GM18861 (cell line): Measurements from ENCODE around the gene IFITM2.
"Not testable (repeated sequence)": the region's sequence is repeated elsewhere in the genome, so short reads cannot be mapped to it uniquely, and the experiment has no call there.

Source experiments
- ATAC-seq: cut with Tn5 transposase; IDR thresholded peaks from one replicate; pipeline ENCODE4 v1.9.1; 2021; ENCODE audit not compliant: unreplicated experiment

Gene IFITM2

GRCh38 chr11:324593-325517 is 17.2 kb downstream of the IFITM2 start:
- not testable (repeated sequence) for ATAC-seq

DNA sequence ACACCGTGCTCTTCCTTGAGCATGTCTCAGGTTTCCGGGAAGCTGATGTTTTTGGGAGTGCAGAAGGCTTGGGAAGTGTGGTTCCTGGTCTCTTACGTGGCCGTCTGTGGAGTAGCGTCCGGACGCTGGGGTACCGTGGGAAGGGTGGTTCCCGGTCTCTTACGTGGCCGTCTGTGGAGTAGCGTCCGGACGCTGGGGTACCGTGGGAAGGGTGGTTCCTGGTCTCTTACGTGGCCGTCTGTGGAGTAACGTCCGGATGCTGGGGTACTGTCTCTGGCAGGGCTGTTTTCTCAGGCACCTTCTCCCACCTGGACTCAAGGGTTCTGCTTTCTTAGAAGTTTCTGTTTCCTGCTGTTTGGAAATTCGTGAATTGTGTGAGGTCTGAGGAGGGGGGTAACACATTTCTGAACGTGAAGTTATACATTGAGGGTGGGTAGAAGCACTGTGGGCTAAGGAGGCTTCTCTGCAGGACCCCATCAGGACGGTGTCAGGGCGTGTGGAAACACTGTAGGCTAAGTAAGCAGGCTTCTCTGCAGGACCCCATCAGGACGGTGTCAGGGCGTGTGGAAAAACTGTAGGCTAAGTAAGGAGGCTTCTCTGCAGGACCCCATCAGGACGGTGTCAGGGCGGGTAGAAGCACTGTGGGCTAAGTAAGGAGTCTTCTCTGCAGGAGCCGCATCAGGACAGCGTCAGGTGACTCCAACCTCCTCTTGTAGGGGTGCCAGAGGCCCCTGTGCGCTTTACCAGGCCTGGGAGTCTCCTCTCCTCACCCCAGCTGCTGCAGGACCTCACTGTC is 18.4 kb downstream of the IFITM2 start:
- no peak for ATAC-seq

- no peak for ATAC-seq
Observed at GRCh38 chr11:326592-326841, 18.9 kb downstream of the IFITM2 start.

- ATAC-seq = peak; percentile 55
Observed at GRCh38 chr11:326842-327580, 19.4 kb downstream of the IFITM2 start.

DNA sequence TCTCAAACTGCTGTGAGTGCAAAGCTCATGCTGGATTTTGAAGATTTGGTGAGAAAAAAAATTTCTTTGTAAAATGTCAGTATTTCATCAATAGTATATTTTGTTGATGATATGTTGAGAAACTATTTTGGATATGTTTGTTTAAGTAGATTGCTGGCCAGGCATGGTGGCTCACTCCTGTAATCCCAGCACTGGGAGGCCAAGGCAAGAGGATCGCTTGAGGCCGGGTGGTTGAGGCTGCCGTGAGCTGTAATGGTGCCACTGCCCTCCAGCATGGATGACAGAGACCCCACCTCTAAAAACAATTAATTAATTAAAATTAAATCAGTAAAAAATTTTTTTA is 19.9 kb downstream of the IFITM2 start:
- ATAC-seq = no peak

GRCh38 chr11:328012-328411 is 20.4 kb downstream of the IFITM2 start:
- no peak for ATAC-seq

DNA sequence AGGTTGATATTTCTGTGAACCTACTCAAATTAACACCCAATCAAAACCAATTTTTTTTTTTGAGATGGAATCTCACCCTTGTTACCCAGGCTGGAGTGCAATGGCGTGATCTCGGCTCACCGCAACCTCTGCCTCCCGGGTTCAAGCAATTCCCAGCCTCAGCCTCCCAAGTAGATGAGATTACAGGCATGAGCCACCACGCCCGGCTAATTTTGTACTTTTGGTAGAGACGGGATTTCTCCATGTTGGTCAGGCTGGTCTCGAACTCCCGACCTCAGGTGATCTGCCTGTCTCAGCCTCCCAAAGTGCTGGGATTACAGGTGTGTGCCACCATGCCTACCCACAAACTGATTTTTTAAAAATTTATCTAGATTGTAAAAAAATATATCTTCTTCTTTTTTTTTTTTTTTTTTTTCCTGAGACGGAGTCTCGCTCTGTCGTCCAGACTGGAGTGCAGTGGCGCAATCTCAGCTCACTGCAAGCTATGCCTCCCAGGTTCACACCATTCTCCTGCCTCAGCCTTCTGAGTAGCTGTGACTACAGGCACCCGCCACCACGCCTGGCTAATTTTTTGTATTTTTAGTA is 21.0 kb downstream of the IFITM2 start:
- not testable (repeated sequence) for ATAC-seq

DNA sequence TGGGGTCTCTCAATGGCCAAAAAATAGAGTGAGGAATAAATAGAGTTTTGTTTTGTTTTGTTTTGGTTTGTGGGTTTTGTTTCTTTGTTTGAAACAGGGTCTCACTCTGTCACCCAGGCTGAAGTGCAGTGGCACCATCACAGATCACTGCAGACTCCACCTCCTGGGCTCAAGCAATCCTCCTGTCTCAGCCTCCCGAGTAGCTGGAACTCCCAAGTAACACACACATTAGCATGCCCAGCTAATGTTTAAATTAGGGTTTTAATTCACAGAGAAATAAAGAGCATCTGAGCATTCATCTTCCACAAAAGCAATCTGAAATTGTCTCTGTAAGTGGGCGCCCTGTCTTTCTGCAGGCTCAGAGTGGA is 22.3 kb downstream of the IFITM2 start:
- no peak for ATAC-seq

DNA sequence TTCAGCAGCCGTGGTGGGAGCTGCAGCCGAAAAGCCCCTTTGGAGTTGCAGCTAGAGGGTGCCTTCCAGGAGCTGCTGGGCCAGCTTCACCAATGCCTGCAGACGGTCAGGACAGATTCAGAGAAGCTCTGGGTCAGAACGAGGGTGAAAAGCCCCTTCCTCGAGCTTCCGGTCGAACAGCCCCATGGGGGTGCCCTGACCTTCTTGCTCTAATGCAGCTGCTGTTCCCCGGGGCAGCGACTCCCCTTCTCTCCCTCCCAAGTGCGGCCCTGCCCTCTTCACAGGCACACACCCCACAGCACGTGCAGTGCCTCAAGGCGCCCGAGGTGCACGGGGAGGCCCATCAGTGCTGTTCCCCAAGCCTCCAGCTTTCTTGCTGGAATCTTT is 22.7 kb downstream of the IFITM2 start:
- no peak for ATAC-seq

GRCh38 chr11:330694-331357 is 23.2 kb downstream of the IFITM2 start:
- no peak for ATAC-seq

- no peak for ATAC-seq
Observed at GRCh38 chr11:331358-332060, 23.9 kb downstream of the IFITM2 start.

GRCh38 chr11:332651-333480 is 25.2 kb downstream of the IFITM2 start:
- ATAC-seq = no peak

GRCh38 chr11:333616-334263 is 26.1 kb downstream of the IFITM2 start:
- not testable (repeated sequence) for ATAC-seq

- no peak for ATAC-seq
Observed at GRCh38 chr11:334264-334994, 26.8 kb downstream of the IFITM2 start.

DNA sequence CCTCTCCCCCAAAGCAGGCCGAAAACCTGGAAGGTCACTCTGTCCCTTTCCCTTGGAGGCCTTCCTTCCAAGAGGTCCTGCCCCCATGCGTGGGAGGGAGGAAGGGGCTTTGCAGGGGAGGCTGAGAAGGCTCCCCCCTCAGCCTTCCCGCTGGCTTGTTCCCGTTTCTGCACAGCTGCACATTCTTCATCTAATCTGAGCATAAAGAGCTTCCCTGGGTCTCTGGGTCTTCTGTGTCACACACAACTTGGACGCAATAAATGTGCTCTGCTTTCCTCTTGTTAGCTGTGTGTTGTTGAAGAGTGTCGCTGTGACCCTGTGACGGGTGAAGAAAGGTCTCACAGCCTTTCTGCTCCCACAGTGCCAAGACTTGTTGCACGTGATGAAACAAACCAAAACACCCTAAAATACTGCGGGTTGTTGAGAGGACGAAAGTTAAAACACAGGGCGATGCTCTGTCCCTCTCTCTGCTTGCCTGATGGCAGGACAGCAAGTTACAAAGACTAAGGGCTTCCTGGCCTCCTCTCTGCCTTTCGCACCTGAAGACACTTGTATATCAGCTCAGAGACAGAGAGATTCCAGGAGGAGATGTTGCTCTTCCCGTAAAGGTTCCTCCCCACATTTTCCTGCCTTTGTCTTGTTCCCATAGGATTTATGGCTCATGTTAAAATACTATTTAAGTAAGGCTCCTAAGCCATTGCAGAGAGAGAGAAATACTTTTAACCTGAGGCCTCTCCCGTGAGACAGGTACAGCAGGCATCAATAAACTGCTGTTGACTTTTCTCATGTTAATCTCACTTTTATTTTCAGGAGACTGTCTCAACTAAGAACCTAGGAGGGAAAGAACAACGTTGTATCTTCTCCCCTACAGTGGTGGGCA is 28.4 kb downstream of the IFITM2 start:
- ATAC-seq = no peak

GRCh38 chr11:336659-337198 is 29.1 kb downstream of the IFITM2 start:
- ATAC-seq = no peak

- ATAC-seq = no peak
Observed at GRCh38 chr11:337711-338110, 30.1 kb downstream of the IFITM2 start.
